GM23338 (cell line): Measurements from ENCODE around the gene NRP2. TPM values are rescaled to one million over a fixed set of nuclear protein-coding genes. Genes with fewer than 3 reads are reported as not detected.

ENCODE experiments used
- ATAC-seq: fragments of 200-7000 bp; cut with Tn5 transposase; 3 replicates; pipeline ENCODE4 v1.9.1; 2020
- DNase-seq: peaks from one replicate; pipeline ENCODE4 v3.0.0-alpha.2; 2015; ENCODE audit warnings: low spot score
- H2AFZ ChIP-seq: fragments of 200-600 bp; sonication (generic); 2 replicates; pipeline ENCODE4 v1.8.0; 2016; ENCODE audit warnings: antibody characterized with exemption, mild to moderate bottlenecking, moderate library complexity
- H3F3A ChIP-seq: fragments of 200-600 bp; sonication (generic); replicated peaks from 2 replicates; pipeline ENCODE4 v1.8.0; 2017; ENCODE audit warnings: antibody characterized with exemption, mixed run types, low read depth
- H3K27ac ChIP-seq: fragments of 200-600 bp; sonication (generic); 2 replicates; pipeline ENCODE4 v1.6.1; 2016; ENCODE audit warnings: low read depth
- H3K27me3 ChIP-seq: fragments of 200-600 bp; sonication (generic); 2 replicates; pipeline ENCODE4 v1.8.0; 2016; ENCODE audit warnings: mild to moderate bottlenecking, mixed run types, moderate library complexity; ENCODE audit not compliant: insufficient read depth
- H3K36me3 ChIP-seq: fragments of 200-600 bp; sonication (generic); 2 replicates; pipeline ENCODE4 v1.8.0; 2016; ENCODE audit warnings: mild to moderate bottlenecking; ENCODE audit not compliant: insufficient read depth
- H3K4me1 ChIP-seq: fragments of 200-600 bp; sonication (generic); 2 replicates; pipeline ENCODE4 v1.8.0; 2016; ENCODE audit warnings: mild to moderate bottlenecking, moderate library complexity; ENCODE audit not compliant: insufficient read depth
- H3K4me2 ChIP-seq: fragments of 200-600 bp; sonication (generic); 2 replicates; pipeline ENCODE4 v1.7.1; 2017; ENCODE audit warnings: mixed run types
- H3K4me3 ChIP-seq: fragments of 200-600 bp; sonication (generic); 2 replicates; pipeline ENCODE4 v1.6.1; 2016; ENCODE audit warnings: mixed run types
- H3K79me2 ChIP-seq: fragments of 200-600 bp; sonication (generic); replicated peaks from 2 replicates; pipeline ENCODE4 v1.8.0; 2017; ENCODE audit warnings: mild to moderate bottlenecking; ENCODE audit not compliant: insufficient read depth
- H3K9me2 ChIP-seq: fragments of 200-600 bp; sonication (generic); 2 replicates; pipeline ENCODE4 v1.8.0; 2017; ENCODE audit not compliant: insufficient read depth
- H4K20me1 ChIP-seq: fragments of 200-600 bp; sonication (generic); replicated peaks from 2 replicates; pipeline ENCODE4 v1.8.0; 2017; ENCODE audit warnings: mild to moderate bottlenecking; ENCODE audit not compliant: insufficient read depth
- H3K27ac Mint-ChIP-seq: 2 replicates; pipeline ENCODE4 v1.8.0; 2020; ENCODE audit warnings: inconsistent platforms, mild to moderate bottlenecking, moderate library complexity, mixed read lengths
- H3K27me3 Mint-ChIP-seq: 3 replicates; pipeline ENCODE4 v1.8.0; 2022; ENCODE audit warnings: low read depth, mild to moderate bottlenecking, moderate library complexity, mixed read lengths, inconsistent platforms; ENCODE audit not compliant: insufficient read depth, poor library complexity
- H3K36me3 Mint-ChIP-seq: 3 replicates; pipeline ENCODE4 v1.8.0; 2021; ENCODE audit warnings: low read depth, mild to moderate bottlenecking, inconsistent platforms, moderate library complexity, mixed read lengths
- H3K4me1 Mint-ChIP-seq: 3 replicates; pipeline ENCODE4 v1.8.0; 2020; ENCODE audit warnings: mild to moderate bottlenecking, inconsistent platforms, mixed read lengths
- H3K4me3 Mint-ChIP-seq: 3 replicates; pipeline ENCODE4 v1.8.0; 2021; ENCODE audit warnings: moderate library complexity, mild to moderate bottlenecking, inconsistent platforms, mixed read lengths
- H3K9me3 Mint-ChIP-seq: 3 replicates; pipeline ENCODE4 v1.8.0; 2020; ENCODE audit warnings: moderate library complexity, mild to moderate bottlenecking, inconsistent platforms, mixed read lengths
- CREB1 ChIP-seq: fragments of 250-450 bp; sonication (Bioruptor Pico); IDR thresholded peaks from 2 replicates; pipeline ENCODE4 v1.5.0; 2020; ENCODE audit warnings: low read depth, mild to moderate bottlenecking, moderate library complexity
- CTCF ChIP-seq, 2 experiments: fragments of 200-600 bp in 1 of 2; sonication (generic) in 1 of 2; conservative IDR thresholded peaks; 2 replicates each; pipeline versions ENCODE4 v1.5.1 to v1.6.1; 2016 to 2017; ENCODE audit warnings: antibody characterized with exemption in 2 of 2, low read depth in 2 of 2, mild to moderate bottlenecking in 2 of 2, moderate library complexity in 1 of 2
- ETS1 ChIP-seq: IDR thresholded peaks from 2 replicates; pipeline ENCODE4 v1.6.1; 2016; ENCODE audit warnings: antibody characterized with exemption
- EZH2 ChIP-seq: fragments of 200-600 bp; sonication (generic); IDR thresholded peaks from one replicate; pipeline ENCODE4 v1.8.0; 2017; ENCODE audit warnings: antibody characterized with exemption, mild to moderate bottlenecking, low read depth; ENCODE audit not compliant: unreplicated experiment
- EZH2phosphoT487 ChIP-seq: fragments of 200-600 bp; sonication (generic); IDR thresholded peaks from one replicate; pipeline ENCODE4 v1.8.1; 2018; ENCODE audit warnings: antibody characterized with exemption; ENCODE audit not compliant: unreplicated experiment
- JUNB ChIP-seq: IDR thresholded peaks from one replicate; pipeline ENCODE4 v1.6.1; 2016; ENCODE audit warnings: antibody characterized with exemption; ENCODE audit not compliant: unreplicated experiment
- NANOG ChIP-seq: IDR thresholded peaks from 2 replicates; pipeline ENCODE4 v1.6.1; 2016; ENCODE audit warnings: antibody characterized with exemption, borderline replicate concordance
- POLR2AphosphoS5 ChIP-seq: IDR thresholded peaks from 2 replicates; pipeline ENCODE4 v1.6.1; 2016; ENCODE audit warnings: antibody characterized with exemption, low read depth
- REST ChIP-seq: IDR thresholded peaks from one replicate; pipeline ENCODE4 v1.6.1; 2018; ENCODE audit warnings: antibody characterized with exemption; ENCODE audit not compliant: unreplicated experiment
- STAT1 ChIP-seq: IDR thresholded peaks from one replicate; pipeline ENCODE4 v1.6.1; 2016; ENCODE audit warnings: antibody characterized with exemption; ENCODE audit not compliant: unreplicated experiment
- ZNF114 ChIP-seq: fragments of 250-450 bp; sonication (Bioruptor Pico); IDR thresholded peaks from 2 replicates; pipeline ENCODE4 v1.5.0; 2020; ENCODE audit warnings: mild to moderate bottlenecking, moderate library complexity
- ZNF331 ChIP-seq: fragments of 250-450 bp; sonication (Bioruptor Pico); IDR thresholded peaks from 2 replicates; pipeline ENCODE4 v1.5.0; 2020; ENCODE audit warnings: low read depth, mild to moderate bottlenecking, moderate library complexity
- ZNF462 ChIP-seq: fragments of 250-450 bp; sonication (Bioruptor Pico); IDR thresholded peaks from 2 replicates; pipeline ENCODE4 v1.5.0; 2020; ENCODE audit warnings: mild to moderate bottlenecking, moderate library complexity
- polyA plus RNA-seq: library from polyadenylated mRNA; unstranded; fragments of >200 nt; fragmentation: Nextera tagmentation; extraction: Ambion mirVana; gene quantifications from 2 replicates; pipeline ENCODE4 v1.2.1, GENCODE V29; 2016
- total RNA-seq: library from RNA; depleted of rRNA; stranded (reverse); fragments of >200 nt; shearing (Covaris generic); gene quantifications from 2 replicates; pipeline ENCODE4 v1.2.3, GENCODE V29; 2014

Gene NRP2
- total and polyA plus RNA-seq, 2 experiments from 2014 or later = 18.4 to 22.0 TPM

GRCh38 chr2:205658068-205658467, 24.2 kb upstream of the NRP2 start:
- Histone ChIP-seq H3K4me1 (no peaks in the 10 kb centered on the region), H3K27ac (no peak overlapping the region), H3F3A (no peaks in the 10 kb centered on the region), H3K4me3 (no peak overlapping the region), H3K9me2 (peaks cover 17% of the 10 kb centered on the region; the same call in 1 of the 2 replicates), H4K20me1 (no peaks in the 10 kb centered on the region), H3K36me3 (no peaks in the 10 kb centered on the region), H3K4me2 (no peak overlapping the region), H3K27me3 (no peaks in the 10 kb centered on the region), H3K79me2 (no peaks in the 10 kb centered on the region), H2AFZ (no peak overlapping the region)
- Mint-ChIP-seq H3K4me3 (no peak overlapping the region), H3K27me3 (peaks cover under 1% of the 10 kb centered on the region), H3K27ac (no peak overlapping the region), H3K4me1 (peaks cover 4% of the 10 kb centered on the region; the same call in 2 of the 3 replicates), H3K36me3 (no peaks in the 10 kb centered on the region), H3K9me3 (no peaks in the 10 kb centered on the region)
- DNase-seq (no peak), ATAC-seq (no peak)
- no peak for TF ChIP-seq ZNF114 (CRISPR knock-in tag)
- no peak for TF ChIP-seq EZH2
- no peak for TF ChIP-seq CTCF (conservative IDR thresholded peaks at IDR 0.05; ENCODE audit: low read depth in 2 of 2)
- TF ChIP-seq JUNB = no peak
- no peak for TF ChIP-seq CREB1 (CRISPR knock-in tag)
- TF ChIP-seq ZNF462 (CRISPR knock-in tag) = no peak
- no peak for TF ChIP-seq ZNF331 (CRISPR knock-in tag)
- no peak for TF ChIP-seq EZH2phosphoT487
- no peak for TF ChIP-seq ETS1
- no peak for TF ChIP-seq POLR2AphosphoS5
- TF ChIP-seq REST = no peak
- TF ChIP-seq STAT1 = no peak
- no peak for TF ChIP-seq NANOG
